ENCODE results near the gene C11orf24.
"Not testable (repeated sequence)": the region's sequence is repeated elsewhere in the genome, so short reads cannot be mapped to it uniquely, and the experiment has no call there.

C11orf24 gene

GRCh38 chr11:68303083-68303482, 31.3 kb upstream of the C11orf24 start:
- TF ChIP-seq ZFX (IDR thresholded peaks at IDR 0.05) (no peak), CTCF (conservative IDR thresholded peaks at IDR 0.05) (no peak)
- no peak overlapping the region for H3K27ac ChIP-seq

- TF ChIP-seq ZFX (IDR thresholded peaks at IDR 0.05) (no peak), CTCF (conservative IDR thresholded peaks at IDR 0.05) (no peak)
- H3K27ac ChIP-seq = no peak overlapping the region
Observed at GRCh38 chr11:68302670-68303069, 30.9 kb upstream of the C11orf24 start.

- no peak for TF ChIP-seq CTCF (conservative IDR thresholded peaks at IDR 0.05)
- no peak for TF ChIP-seq ZFX (IDR thresholded peaks at IDR 0.05)
- H3K27ac ChIP-seq = no peak overlapping the region
Observed at GRCh38 chr11:68302256-68302655, 30.5 kb upstream of the C11orf24 start.

- H3K27ac ChIP-seq = no peak overlapping the region
- TF ChIP-seq CTCF (conservative IDR thresholded peaks at IDR 0.05) (no peak), ZFX (IDR thresholded peaks at IDR 0.05) (no peak)
Observed at GRCh38 chr11:68300076-68300830, 28.5 kb upstream of the C11orf24 start.

- not testable (repeated sequence) for H3K27ac ChIP-seq
Observed at GRCh38 chr11:68299517-68299879, 27.7 kb upstream of the C11orf24 start.

GRCh38 chr11:68298659-68299516, 27.1 kb upstream of the C11orf24 start:
- H3K27ac ChIP-seq = no peak overlapping the region
- TF ChIP-seq ZFX (IDR thresholded peaks at IDR 0.05) = no peak

GRCh38 chr11:68297812-68298658, 26.3 kb upstream of the C11orf24 start:
- TF ChIP-seq ZFX (IDR thresholded peaks at IDR 0.05) (no peak), CTCF (conservative IDR thresholded peaks at IDR 0.05) (peak; percentile 100)
- no peak overlapping the region for H3K27ac ChIP-seq

- H3K27ac ChIP-seq = no peak overlapping the region
- TF ChIP-seq CTCF (conservative IDR thresholded peaks at IDR 0.05) (no peak), ZFX (IDR thresholded peaks at IDR 0.05) (no peak)
Observed at GRCh38 chr11:68297494-68297811, 25.7 kb upstream of the C11orf24 start.

Data from C4-2B (cell line).